Glomerular visceral epithelial cell (primary cell): ENCODE data around the gene ZNF189.

Experiments used
- DNase-seq: peaks from one replicate; pipeline ENCODE4 v3.0.0-alpha.2; 2016; ENCODE audit errors: extremely low spot score

ZNF189 gene

DNA sequence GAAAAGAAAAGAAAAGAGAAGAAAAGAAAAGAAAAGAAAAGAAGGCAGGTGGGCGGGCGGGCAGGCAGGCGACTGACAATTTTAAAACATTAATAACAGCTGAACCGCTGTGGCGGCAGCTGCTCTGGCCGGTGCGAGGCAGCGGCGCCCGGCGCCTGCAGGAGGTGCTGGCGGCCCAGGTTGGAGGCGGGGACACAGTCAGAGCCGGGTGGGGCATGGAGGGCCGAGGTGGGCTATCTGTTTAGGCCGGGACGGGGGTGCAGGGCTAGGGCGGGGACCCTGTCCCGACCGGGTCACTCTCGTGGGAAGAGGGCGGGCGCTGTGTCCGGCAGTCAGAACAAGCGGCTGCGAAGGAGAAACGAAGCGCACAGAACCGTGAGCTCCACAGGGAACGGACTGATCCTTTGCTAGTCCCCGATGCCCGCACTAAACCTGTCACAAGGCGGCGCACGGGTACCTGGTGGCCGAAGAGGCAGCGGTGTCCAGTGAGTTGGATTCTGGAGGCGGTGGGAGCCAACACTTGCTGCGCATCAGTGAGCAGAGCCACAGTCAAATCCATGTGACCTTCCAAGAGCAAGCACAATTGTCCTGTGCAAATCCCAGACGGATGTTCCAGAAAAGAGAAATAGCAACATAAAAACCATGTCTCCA lies 50.5 kb downstream of the ZNF189 start:
- DNase-seq = peak; percentile 76

GRCh38 chr9:101450931-101451330 lies 52.3 kb downstream of the ZNF189 start:
- no peak for DNase-seq

DNA sequence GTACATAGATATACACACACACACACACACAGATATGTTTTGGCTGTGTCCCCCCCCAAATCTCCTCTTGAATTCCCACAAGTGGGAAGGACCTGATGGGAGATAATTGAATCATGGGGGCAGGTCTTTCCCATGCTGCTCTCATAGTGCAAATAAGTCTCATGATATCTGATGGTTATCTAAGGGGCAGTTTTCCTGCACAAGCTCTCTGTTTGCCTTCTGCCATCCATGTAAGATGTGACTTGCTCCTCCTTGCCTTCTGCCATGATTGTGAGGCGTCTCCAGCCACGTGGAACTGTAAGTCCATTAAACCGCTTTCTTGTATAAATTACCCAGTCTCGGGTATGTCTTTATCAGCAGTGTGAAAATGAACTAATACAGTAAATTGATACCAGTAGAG lies 52.8 kb downstream of the ZNF189 start:
- no peak for DNase-seq

DNA sequence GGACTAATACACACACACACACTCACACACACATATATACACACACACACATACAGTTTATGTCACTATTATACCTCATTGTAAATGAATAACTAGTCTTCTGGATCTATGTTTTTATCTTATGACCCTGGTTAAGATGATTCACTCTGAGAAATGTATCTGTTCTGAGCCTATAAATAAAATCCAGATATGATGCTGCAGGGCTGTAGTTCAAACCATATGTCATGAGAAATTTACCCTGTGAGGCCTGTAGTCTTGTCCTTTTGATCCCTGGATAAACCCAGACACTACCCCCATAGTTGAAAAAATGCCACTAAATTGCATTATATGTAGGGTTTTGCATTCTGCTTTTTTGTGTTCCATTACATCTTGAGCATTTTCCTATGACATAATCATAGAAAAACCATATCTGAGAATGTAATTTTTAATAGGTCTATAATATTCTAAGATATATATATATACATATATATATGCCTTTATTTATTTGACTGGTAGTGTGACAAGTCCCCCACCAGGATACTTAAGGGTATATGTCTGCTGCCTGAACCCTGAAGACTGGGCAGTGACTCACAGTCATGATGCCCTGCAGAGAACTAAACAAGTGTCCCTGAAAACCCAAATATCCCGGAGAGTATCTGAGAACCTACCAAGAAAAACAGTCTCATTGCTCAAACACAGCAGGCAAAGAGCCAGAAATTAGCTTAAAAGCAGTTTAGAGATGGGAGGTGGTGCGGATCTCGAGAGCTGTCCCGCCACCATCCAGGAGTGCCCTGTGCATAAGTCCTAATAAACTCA lies 55.3 kb downstream of the ZNF189 start:
- DNase-seq = peak; percentile 17

DNA sequence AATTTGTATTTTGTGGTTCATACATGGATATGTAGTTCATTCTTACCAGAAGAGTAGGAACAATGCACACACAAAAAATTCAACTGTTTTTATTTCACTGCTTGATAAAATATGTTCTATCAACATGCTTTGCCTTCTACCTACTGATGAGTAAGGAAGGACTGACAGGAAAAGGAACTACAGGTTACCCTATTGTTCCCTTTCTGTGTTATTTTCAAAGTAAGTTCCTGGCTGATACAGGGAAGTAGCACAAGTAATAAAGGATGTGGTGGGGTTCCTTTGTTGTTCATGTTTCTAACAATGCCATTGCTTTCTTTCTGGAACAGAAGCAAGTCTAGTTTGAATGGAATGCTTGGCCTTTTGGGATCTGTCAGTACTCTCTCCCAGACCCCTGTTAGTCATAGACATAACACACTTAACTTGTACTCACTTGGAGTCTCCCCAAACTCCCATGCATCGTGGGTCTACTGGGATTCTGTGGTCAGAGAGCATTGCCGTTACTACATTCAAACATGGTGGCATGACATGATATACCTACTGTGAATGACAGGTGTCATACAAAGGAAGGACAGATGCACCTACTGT lies 57.1 kb downstream of the ZNF189 start:
- no peak for DNase-seq

DNA sequence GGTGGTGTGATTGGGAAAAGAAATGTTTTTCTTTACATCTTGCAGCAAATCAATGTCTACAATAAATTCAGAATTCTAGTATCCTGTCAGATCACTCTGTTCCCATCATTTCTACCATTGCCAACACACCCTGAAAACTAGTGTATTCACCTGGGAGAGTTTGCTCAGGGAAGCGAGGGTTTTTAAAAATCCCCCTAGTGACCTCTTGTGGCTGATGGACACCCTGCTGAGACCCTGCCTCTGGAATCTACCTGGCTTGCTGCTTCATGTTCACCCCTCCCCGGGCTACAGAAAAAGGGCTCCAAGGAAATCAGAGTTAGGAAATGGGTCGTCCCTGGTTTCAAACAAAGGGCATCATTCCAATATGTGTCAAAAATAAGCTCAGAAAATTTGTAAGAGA lies 58.4 kb downstream of the ZNF189 start:
- DNase-seq = no peak

GRCh38 chr9:101458963-101459631 lies 60.4 kb downstream of the ZNF189 start:
- DNase-seq = peak; percentile 74
